ENCODE results near the gene C1QTNF5. TPM values are rescaled to one million over a fixed set of nuclear protein-coding genes. Genes with fewer than 3 reads are reported as not detected.
A peak's percentile ranks its signal among the peaks of the same experiment; 100 is the strongest.

The C1QTNF5 gene
- total RNA-seq, 1 experiment from 2014 or later = not detected

GRCh38 chr11:119306373-119306890 is 34.3 kb downstream of the C1QTNF5 start:
- no TSS peak for BruUV-seq (replicated peaks)
- peak; percentile 40 for DNase-seq (ENCODE audit: unreplicated experiment)
- Mint-ChIP-seq H3K36me3 (ENCODE audit: insufficient read depth, unreplicated experiment) (peaks cover 42% of the 10 kb centered on the region), H3K27ac (ENCODE audit: low read depth, unreplicated experiment) (no peak overlapping the region), H3K4me1 (ENCODE audit: insufficient read depth, unreplicated experiment) (peaks cover 10% of the 10 kb centered on the region), H3K27me3 (ENCODE audit: insufficient read depth, unreplicated experiment) (no peaks in the 10 kb centered on the region), H3K9me3 (ENCODE audit: unreplicated experiment) (no peaks in the 10 kb centered on the region), H3K4me3 (ENCODE audit: unreplicated experiment) (no peak overlapping the region)
- intact Hi-C loops (cut with micrococcal nuclease) = no loop called here
- TF ChIP-seq CTCF (IDR thresholded peaks at IDR 0.05; ENCODE audit: unreplicated experiment) = no peak
- ChIA-PET POLR2A (no interaction called here), CTCF (interaction anchor here (0.6 to 7.7 kb wide), 5 partner anchors 9 to 603 kb away, joined by 3 to 62 read pairs (median 3); no protein-coding TSS in a partner anchor)

DNA sequence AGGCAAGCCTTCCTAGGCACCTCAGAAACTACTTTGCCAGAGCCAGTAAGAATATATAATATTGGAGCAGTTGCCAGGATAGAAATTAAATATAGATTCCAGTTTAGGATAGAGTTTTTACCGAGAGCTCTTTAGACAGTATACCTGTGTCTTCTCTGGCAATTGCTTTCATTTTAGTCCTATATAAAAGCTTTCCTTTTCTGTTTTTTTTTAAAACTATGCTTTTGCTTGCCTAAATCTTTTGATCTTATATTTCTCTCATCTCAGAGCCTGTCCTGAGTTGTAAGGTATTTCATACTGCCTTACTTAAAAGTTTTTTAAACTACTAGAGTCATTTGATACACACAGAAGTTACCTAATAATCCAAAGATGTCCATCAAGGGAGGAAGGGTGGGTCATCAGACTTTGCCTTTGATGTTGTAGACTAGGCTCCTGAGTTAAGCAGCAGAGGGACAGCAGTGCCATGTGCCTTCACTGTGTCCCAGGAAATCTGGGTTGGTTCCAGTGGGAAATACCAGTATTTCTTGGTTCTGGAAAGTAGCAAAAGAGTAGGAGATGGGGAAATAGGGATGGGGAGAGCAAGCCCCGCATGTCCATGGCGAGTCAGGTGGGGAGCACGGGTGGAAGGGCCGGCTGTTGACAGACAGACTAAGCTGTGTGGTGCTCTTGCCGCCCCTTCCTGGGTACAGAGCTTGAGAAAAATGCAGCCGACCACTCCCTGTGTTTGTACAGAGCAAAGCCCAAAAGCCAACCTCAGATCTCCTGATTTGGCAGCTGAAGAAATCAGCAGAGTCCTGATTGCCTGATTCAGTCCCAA is 34.9 kb downstream of the C1QTNF5 start:
- Mint-ChIP-seq H3K27ac (ENCODE audit: low read depth, unreplicated experiment) (no peak overlapping the region), H3K4me3 (ENCODE audit: unreplicated experiment) (no peak overlapping the region), H3K36me3 (ENCODE audit: insufficient read depth, unreplicated experiment) (peaks cover 49% of the 10 kb centered on the region), H3K9me3 (ENCODE audit: unreplicated experiment) (no peaks in the 10 kb centered on the region), H3K4me1 (ENCODE audit: insufficient read depth, unreplicated experiment) (peaks cover 10% of the 10 kb centered on the region), H3K27me3 (ENCODE audit: insufficient read depth, unreplicated experiment) (no peaks in the 10 kb centered on the region)
- TF ChIP-seq CTCF (IDR thresholded peaks at IDR 0.05; ENCODE audit: unreplicated experiment) = no peak
- ChIA-PET CTCF (interaction anchor here (0.6 to 7.7 kb wide), 4 partner anchors 8 to 604 kb away, joined by 3 to 62 read pairs (median 4); no protein-coding TSS in a partner anchor), POLR2A (no interaction called here)
- DNase-seq (ENCODE audit: unreplicated experiment) = no peak
- BruUV-seq (replicated peaks) = no TSS peak
- intact Hi-C loops (cut with micrococcal nuclease) = no loop called here

DNA sequence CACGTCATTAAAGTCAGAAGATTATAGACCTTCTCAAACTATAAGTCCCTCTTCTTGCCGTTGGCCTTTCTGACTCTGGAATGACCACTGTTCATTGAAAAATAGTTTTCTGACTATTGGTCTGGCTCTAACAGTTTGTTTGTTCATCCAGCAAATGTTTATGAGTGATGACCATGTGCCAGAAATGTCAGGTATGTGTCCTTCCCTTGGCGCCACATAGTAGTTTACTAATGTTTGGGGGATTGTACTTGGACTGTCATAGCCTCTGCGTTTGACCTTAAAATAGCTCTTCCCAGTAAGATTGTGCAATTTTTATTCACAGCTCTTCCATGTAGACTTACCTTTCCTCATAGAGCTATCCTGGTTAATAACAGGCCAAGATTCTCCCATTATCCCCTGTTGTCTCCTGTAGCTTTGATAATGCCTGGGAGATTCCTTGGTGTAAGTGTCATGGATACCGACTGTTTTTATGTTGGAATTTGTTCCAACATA is 37.4 kb downstream of the C1QTNF5 start:
- ChIA-PET POLR2A (interaction anchor here (0.6 kb wide), 1 partner anchor 219 kb away, joined by 3 read pairs; the partner anchor contains the start of gene HMBS), CTCF (interaction anchor here (1.1 to 1.9 kb wide), 2 partner anchors 98 to 177 kb away, joined by 3 to 5 read pairs; partner anchors contain the start of gene CBL)
- H3K36me3 Mint-ChIP-seq (ENCODE audit: insufficient read depth, unreplicated experiment) = peaks cover 55% of the 10 kb centered on the region
- intact Hi-C loops (cut with micrococcal nuclease) = no loop called here
- TF ChIP-seq CTCF (IDR thresholded peaks at IDR 0.05; ENCODE audit: unreplicated experiment) = no peak
- BruUV-seq (replicated peaks) = no TSS peak
- no peak for DNase-seq (ENCODE audit: unreplicated experiment)
- H3K4me1 Mint-ChIP-seq (ENCODE audit: insufficient read depth, unreplicated experiment) = peaks cover 10% of the 10 kb centered on the region
- H3K27me3 Mint-ChIP-seq (ENCODE audit: insufficient read depth, unreplicated experiment) = no peaks in the 10 kb centered on the region
- no peak overlapping the region for H3K4me3 Mint-ChIP-seq (ENCODE audit: unreplicated experiment)
- no peaks in the 10 kb centered on the region for H3K9me3 Mint-ChIP-seq (ENCODE audit: unreplicated experiment)
- H3K27ac Mint-ChIP-seq (ENCODE audit: low read depth, unreplicated experiment) = no peak overlapping the region

DNA sequence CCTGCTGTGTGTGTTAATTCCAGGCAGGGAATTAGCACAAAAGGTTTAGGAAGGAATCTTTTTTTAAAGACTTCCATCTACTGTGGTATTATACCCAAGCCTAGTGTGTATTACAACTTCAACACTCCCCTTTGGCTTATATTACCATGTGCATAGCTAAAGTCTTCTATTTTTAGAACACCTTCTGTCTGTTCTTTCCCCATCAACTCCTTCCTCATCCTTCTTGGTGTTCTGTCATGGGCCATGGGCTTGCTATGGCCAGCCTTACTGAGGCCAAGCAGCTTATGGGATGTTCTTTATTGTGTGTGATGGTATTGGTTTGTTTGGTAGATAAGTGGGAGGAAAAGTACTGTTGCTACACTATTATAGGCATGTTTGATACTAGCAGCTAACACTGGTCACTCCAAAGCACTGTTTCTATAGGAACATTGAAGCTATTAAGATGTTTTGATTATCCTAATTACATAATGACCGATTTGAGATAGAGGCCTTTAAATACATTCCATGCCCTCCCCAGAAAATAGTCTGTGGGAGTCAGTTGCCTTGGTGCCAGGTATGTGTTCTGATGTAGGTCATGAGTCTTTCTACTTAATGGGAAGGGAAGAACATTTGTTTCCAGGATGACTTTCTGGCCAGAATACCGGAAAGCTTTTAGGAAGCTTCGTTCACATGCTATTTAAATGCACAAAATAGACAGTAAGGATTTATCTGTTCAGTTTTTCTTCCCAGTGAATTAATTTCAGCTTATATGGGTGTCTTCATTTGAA is 40.3 kb downstream of the C1QTNF5 start:
- no peaks in the 10 kb centered on the region for H3K9me3 Mint-ChIP-seq (ENCODE audit: unreplicated experiment)
- DNase-seq (ENCODE audit: unreplicated experiment) = no peak
- ChIA-PET POLR2A (no interaction called here), CTCF (interaction anchor here (0.5 to 1.3 kb wide), 7 partner anchors 16 to 103 kb away, joined by 3 to 6 read pairs (median 3); partner anchors contain the start of gene CBL)
- no peak for TF ChIP-seq CTCF (IDR thresholded peaks at IDR 0.05; ENCODE audit: unreplicated experiment)
- H3K27me3 Mint-ChIP-seq (ENCODE audit: insufficient read depth, unreplicated experiment) = no peaks in the 10 kb centered on the region
- TSS peak; percentile 2 for BruUV-seq (replicated peaks)
- intact Hi-C loops (cut with micrococcal nuclease) = no loop called here
- H3K4me3 Mint-ChIP-seq (ENCODE audit: unreplicated experiment) = no peak overlapping the region
- H3K36me3 Mint-ChIP-seq (ENCODE audit: insufficient read depth, unreplicated experiment) = peaks cover 70% of the 10 kb centered on the region
- no peaks in the 10 kb centered on the region for H3K4me1 Mint-ChIP-seq (ENCODE audit: insufficient read depth, unreplicated experiment)
- no peak overlapping the region for H3K27ac Mint-ChIP-seq (ENCODE audit: low read depth, unreplicated experiment)

Measured in MCF 10A (cell line).